Cortex of kidney (tissue), 1 donor: ENCODE data around the gene PHACTR3.

Experiments
- DNase-seq: peaks from one replicate; lab custom pipeline; 2025; lab: John Stamatoyannopoulos, UW

Gene PHACTR3

DNA sequence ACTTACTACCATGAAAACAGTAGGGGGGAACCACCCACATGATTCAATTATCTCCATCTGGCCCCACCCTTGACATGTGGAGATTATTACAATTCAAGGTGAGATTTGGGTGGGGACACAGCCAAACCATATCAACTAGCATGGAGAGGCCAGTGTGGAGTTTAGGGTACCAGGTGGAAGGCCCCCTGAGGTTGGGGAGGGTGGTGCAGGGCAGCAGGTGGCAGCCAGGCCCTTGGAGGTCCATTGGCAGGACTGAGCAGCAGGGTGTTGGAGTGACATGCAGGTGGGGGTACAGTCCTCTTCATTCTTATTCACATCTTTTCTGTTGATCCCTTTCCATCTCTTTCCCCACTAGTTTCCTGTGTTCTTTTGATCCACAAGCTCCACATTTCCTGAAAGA is 42.9 kb downstream of the PHACTR3 start:
- DNase-seq = no peak

GRCh38 chr20:59648466-59649070 is 44.2 kb downstream of the PHACTR3 start:
- no peak for DNase-seq

DNA sequence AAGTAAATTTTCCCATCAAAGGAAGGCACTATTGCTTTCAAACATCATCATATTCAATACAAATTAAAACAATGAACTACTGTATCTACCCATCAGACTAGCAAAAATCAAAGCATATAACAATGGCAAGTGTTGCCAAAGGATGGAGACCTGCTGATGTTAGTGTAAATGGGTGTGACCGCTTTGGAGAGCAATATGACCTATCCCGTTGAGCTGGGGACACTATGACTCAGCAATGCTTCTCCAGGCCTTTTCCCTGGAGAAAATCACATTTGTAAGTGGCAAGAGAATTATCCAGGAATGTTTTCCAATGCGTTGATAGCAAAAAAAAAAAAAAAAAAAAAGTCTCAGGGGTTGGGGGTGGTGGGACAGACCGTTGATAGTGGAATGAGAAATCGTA is 46.1 kb downstream of the PHACTR3 start:
- DNase-seq = no peak

DNA sequence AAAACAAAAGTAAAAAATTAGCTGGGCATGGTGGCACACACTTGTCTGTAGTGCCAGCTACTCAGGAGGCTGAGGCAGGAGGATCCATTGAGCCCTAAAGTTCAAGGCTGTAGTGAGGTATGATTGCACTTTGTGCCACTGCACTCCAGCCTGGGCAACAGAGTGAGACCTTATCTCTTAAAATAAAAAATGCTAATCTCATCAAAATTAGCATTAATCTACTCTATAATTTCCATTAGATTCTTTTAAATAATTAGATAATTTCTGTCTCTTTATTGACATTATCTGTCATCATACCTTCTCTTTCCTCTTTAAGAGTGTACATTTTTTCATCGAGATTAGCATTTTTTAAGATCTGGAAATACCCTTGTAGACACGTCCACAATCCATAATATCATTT is 48.0 kb downstream of the PHACTR3 start:
- no peak for DNase-seq

GRCh38 chr20:59656417-59656816 is 52.1 kb downstream of the PHACTR3 start:
- DNase-seq = no peak

- no peak for DNase-seq
Observed at GRCh38 chr20:59657459-59658046, 53.2 kb downstream of the PHACTR3 start.

DNA sequence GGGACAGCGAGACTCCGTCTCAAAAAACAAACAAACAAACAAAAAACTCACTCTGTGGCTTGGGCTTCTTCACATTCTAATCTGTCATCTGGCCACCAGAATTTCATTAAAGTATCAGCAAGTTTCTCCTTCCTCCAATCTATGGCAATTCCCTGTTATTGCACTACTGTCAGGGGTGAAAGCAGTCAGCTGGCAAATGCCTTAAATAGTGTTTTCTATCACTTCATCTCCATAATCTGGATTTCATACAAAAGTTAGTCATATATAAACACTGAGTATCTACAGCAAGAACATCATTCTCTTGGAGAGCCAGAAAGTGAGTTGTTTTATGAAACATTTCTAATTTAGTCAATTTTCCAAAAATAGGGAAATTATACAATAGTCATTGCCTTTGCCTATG is 56.1 kb downstream of the PHACTR3 start:
- DNase-seq = no peak

DNA sequence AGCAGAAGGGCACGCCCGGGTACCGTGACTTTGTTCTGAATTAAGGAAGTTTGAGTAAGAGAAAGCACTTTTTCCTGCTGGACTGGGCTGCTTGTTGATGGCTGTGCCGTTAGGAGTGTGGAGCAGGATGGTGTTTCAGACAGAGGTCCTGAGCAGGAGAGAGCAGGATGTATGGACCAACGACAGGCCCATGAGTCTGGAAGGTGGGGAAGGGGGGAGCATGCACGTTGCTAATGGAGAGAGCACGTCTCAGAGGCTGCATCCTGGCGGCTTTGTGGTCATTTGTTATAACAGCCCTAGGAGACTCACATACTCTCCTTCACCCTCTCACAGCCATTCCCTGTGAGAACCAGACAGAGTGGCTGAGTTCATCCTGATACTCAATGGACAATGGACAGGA is 56.8 kb downstream of the PHACTR3 start:
- no peak for DNase-seq

GRCh38 chr20:59661621-59662020 is 57.3 kb downstream of the PHACTR3 start:
- no peak for DNase-seq

GRCh38 chr20:59662161-59662560 is 57.8 kb downstream of the PHACTR3 start:
- DNase-seq = no peak

DNA sequence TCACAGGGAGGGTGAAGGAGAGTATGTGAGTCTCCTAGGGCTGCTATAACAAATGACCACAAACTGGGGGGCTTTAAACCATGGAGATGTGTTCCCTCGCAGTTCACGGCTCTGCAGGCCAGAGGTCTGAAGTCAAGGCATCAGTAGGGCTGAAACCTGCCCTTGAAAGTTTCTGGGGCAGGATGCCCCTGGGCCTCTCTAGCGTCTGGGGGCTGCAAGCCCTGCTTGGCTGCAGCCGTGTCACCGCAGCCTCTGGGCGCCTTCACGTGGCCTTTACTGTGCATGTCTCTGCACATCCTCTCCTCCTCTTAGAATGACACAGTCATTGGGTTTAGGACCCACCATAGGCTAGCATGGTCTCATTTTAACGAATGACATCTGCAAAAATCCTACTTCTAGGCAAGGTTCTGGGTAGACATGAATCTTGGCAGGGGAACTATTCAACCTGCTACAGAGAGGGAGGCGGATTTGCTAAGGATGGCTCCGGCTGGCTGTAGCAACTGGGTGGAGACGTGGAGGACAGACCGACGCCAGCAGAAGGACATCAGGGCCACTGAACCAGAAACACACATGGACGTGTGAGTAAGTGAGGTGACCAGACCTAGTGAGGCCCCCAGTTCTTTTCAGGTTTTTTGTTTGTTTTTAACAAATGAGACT is 58.6 kb downstream of the PHACTR3 start:
- DNase-seq = no peak

GRCh38 chr20:59663513-59664060 is 59.2 kb downstream of the PHACTR3 start:
- no peak for DNase-seq

DNA sequence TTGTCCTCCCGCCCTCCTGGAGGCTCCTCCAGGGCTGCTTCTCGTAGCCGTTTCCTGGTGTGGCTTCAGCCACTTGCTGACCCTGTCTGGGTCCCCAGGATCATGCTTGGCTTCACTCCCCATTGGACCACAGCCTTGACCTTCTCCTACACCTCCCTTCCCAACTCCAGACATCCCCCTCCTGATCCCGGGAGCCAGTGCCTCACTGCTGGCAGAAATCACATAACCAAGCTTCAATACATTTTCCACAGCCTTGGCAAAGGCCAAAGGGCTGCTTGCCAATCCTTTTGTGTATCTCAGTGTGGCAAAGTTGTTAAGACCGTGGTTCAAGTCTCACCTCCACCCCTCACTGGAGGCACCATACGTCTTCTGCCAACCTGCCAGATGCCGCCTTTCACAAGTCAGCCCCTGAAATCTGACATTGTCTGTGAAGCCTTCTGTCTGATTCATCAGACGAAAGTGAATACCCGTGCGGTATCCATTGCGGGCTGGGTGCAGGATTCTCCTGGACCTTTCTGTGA is 60.1 kb downstream of the PHACTR3 start:
- no peak for DNase-seq

DNA sequence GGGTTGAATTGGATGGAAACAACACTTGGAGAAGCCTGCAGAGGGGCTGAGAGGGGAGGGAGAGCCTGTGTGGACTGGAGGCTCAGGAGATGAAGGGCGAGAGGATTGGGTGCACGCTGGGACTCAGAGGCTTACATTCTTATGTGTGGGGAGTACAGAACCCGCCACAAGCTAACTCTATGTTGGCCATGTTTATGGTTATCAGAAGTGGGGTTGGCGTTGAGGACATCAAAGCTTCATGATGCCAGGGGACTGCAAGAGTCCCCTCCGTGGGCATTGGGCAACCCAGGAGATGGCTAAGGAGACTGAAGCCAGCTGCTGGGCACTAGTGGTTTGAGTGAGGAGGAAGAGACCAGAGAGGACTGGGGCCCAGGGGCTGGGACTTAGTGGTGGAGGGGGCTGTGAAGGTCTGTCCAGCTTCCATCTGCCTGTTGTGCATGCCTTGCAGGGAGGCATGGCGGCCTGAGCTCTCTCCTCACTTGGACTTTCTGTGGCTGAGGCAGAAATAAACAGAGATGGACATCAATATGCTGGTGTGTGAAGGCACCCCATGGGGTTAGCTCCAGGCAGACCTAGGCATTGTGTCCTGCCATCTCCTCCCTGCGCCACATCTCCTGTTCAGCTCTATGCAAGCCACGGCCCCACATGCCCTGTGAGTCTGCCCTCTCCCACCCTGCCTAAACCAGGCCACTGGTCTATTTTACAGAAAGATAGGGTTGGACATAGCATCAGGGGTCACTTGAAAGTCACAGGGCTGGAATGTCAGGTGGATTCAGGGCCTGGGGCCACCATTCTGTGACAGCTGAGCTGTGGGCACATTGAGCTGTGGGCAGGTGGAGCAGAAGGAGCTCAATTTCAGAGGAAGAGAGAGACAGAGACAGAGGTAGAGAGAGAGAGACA is 61.6 kb downstream of the PHACTR3 start:
- DNase-seq = no peak

DNA sequence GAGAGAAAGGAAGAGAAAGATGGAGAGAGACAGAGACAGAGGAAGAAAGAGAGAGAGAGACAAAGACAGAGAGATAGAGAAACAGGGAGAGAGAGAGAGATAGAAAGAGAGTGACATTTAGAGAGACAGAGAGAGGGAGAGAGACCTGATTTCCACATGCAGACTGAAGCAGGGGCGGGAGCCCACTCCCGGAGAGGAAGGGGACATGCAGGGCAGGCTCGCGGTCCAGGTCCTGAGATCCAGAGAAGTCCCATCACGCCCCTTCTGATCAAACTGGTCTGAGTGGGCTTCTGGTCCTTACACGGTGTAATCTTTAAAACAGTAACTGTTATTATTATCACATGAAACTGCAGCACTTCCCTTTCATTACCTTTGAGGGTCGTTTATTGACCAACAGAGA is 62.2 kb downstream of the PHACTR3 start:
- no peak for DNase-seq

GRCh38 chr20:59667131-59667530 is 62.8 kb downstream of the PHACTR3 start:
- DNase-seq = no peak

- DNase-seq = no peak
Observed at GRCh38 chr20:59667981-59668515, 63.7 kb downstream of the PHACTR3 start.

GRCh38 chr20:59668926-59669850 is 64.8 kb downstream of the PHACTR3 start:
- DNase-seq = no peak

- no peak for DNase-seq
Observed at GRCh38 chr20:59670786-59671492, 66.6 kb downstream of the PHACTR3 start.
